Limb (tissue), 2 donors: ENCODE measurements around the gene PCDH1.

ENCODE experiments used
- DNase-seq, 2 donors: peaks; one replicate each; pipeline ENCODE4 v3.0.0-alpha.2; 2016; ENCODE audit errors: extremely low spot score in 2 of 2

PCDH1 gene

DNA sequence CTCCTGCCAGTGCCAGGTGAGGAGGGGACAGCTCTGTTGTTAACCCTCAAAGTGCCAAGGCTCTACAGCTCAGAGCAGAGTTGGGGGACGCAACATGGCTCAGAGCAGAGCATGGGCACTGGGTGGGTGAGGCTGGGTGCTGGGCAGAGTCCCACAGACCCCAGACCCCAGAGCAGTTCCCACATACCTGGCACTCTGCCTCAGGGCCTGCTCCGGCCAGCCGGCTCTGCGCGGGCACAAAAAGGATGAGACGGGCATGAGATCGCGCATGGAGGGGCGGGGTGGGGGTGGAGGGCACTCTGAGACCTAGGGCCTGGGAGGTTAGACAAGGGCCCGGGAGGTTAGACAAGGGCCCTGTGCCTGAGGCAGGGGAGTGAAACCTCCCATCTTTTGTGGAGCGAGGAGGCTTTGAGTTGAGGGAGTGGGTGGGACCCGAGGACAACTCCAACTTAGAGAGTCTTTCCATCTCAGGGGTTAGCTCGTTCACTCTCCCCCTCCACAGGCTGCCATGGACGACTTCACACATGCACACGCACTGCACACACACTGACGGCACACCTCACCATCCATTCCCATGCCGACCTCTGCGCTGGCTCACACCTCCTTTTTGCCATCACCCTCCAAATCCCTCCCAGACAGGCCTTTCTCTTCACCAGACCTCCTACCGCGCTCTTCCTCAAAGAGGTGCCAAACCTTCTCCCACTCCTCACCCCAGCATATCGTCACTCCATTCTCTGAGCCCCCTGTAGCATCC lies 22.0 kb downstream of the PCDH1 start:
- DNase-seq, result no peak

DNA sequence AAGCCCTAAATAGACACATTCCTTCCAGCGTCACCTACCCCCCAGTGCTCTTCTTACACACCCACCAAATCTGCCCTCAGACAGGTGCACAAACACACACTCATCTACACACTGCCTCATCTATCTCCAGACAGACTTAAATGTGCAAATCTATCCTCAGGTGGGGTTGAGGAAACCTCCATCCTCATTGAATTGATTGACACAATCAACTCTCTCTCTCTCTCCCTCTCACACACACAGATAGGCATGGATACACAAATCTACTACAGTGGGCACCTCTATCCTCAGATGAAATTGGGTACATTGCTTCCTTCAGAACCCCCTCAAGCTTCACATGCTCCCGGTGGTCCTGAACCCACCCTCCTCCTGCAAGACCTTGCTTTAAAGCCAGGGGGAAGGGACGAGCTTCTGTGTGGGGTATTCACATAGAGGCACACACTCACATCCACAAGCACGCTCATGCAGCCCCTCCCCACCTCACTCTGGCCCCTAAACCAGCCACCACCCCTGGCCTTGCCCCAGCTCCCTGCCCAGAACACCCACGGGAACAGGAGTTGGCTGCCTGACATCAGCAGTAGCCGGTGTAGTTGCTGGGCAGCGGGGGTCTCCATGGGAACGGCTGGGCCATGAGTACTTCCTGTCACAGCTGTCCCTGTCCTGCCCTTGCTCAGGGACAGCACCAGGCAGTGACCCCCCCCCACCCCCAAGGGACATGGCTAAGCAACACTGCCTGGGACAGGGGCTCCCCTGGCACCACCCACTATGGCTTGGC lies 22.8 kb downstream of the PCDH1 start:
- DNase-seq, result no peak

- no peak for DNase-seq
Observed at GRCh38 chr5:141853895-141854626, 24.1 kb downstream of the PCDH1 start.

- no peak for DNase-seq
Observed at GRCh38 chr5:141852448-141852847, 25.8 kb downstream of the PCDH1 start.

GRCh38 chr5:141851195-141851874 lies 26.9 kb downstream of the PCDH1 start:
- no peak for DNase-seq

GRCh38 chr5:141850786-141851185 lies 27.4 kb downstream of the PCDH1 start:
- no peak for DNase-seq

GRCh38 chr5:141850244-141850768 lies 27.9 kb downstream of the PCDH1 start:
- DNase-seq, result no peak

DNA sequence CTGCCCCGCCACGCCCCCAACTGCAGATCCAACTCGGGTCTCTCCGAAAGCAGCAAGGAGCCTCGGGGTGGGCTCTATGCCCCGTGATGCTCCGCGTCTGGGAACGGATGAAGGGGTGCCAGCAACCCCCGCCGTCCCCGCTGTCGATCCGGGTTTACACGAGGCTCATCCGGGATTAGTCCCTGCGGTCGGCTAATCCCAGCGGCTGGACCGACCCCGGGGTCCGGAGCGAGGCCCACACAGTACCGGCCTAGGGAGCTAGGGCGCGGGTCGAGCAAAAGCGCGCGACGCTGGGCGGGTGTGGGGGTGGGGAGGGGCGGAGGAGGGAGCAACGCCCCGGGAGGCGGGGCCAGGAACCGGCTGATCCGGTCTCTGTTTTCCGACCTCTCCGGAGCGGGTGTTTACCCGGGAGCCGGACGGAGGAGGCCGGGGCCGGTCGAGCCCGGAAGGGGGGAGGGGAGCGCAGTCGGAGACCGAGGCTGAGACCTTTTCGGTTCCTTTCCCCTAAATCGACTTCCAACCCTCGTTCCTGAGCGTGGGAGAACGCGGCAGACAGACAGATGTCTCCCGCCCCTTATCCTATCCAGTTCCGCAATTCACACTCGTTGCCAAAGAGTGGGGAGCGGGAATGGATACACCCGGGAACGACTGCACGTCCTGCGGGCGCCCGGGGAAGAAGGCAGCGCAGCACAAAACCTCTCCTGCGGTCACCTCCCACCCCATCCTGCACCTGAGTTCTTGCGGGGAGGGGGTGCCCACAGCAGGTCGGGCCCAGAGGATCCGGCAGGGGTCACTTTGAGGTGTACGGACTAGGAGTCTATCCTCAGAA lies 28.6 kb downstream of the PCDH1 start:
- DNase-seq, result peak; percentile 81 to 92

- DNase-seq, result peak in 1 of 2 donors; percentile 57
Observed at GRCh38 chr5:141848744-141849414, 29.3 kb downstream of the PCDH1 start.

DNA sequence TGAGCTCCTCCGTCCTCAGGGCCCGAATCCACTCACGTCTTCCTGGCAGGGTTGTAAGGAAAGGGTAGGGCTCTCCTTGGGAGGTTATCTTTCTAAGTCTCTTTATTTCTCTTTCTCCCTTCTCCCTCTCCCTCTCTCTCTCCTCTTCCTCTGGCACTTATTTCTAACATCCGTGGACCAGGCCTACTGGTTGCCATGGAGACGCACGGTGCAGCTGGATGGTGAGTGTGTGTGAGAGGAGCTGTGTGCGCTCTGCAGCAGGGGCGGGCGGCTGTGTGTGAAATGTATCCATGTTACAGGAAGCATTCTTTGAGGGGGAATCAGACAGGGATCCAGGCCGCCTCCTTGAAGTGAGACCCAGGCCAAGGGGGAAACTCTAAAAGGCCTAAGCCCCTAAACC lies 32.2 kb downstream of the PCDH1 start:
- DNase-seq, result peak; percentile 42 to 77

DNA sequence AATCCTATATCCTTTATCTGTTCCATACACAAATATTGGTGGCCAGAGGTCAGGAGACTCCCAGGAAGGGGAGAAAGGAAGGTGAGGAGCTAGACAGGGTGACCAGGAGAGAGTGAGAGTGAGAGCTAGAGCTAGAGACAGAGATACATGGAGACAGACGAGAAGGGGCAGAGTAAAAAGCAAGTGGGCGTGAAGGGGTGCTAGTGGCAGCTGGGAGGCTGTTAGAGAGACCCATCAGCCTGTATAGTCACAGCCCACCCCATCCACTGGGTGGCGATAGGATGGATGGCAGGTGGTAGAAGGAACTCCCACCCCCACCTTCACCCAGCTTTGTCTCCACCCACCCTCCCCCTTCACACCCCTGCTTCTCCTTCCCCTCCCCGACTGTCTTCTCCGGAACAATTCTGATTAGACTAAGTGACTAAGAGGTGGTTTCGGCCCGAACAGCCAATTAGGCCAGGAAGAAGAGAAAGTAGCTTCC lies 32.8 kb downstream of the PCDH1 start:
- no peak for DNase-seq

DNA sequence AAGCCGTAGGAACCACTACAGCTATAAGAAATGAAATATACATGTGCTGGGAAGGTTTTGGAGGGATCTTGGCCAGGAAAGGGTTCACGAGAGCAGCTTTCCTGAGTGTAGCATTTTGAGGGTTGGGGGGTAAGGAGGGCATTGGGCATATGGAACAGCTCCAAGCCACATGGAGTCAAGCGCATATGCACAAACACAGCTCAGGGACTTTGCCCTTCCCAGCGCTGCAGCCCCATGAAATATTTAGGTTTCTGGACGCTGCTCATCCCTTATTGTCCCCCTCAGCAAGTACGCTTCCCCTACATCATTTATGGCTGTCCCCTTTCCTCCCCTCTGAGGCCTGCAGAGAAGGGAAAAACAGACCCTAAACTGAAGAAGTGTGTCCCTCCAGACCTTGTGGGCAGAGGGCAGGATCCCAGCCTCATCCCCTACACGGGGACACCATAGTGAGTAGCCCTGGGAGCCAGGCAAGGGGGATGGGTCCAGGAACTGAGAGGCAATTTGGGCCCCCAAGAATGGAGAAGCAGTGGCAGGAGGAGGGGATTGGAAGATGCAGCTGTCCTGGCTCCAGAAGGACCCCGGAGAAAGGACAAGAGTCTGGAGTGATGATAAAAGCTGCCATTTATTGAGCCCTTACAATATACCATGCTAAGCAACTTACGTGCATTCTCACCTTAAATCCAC lies 33.7 kb downstream of the PCDH1 start:
- DNase-seq, result no peak

DNA sequence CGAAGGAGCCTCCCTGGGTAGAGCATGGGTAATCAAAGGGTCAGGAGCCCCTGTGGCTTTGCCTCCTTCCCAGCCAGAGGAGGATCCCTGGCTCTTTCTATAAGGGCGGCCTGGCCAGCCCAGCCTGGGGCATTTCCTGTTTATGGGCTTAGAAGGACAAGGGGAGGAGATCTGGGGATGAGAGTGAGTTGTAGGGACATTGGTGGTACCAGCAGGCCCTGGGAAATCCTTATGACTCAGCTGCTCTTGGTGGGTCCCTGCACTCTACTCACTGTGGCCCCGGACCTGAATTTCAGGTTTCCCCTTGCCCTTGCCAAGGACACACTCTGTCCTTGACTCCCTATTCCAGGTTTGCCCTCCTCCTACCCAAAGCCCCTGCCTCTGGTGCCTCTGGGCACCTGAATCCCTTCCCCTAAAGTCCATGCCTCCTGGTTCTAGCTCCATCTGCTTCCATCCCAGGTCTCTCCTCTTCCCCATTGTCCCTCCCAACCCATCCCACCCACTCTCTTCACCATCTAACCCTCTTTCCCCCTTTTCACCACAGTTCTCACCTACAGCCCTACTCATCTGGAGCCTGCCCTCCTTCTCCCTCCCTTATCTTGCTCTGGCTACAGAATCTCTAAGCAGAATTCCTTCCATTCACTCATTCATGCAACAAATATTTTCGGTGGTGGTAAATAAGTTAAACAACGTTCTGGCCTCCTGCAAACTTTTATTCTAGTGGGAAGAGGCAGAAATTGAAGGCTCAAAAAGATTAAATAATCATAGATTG lies 34.9 kb downstream of the PCDH1 start:
- no peak for DNase-seq

DNA sequence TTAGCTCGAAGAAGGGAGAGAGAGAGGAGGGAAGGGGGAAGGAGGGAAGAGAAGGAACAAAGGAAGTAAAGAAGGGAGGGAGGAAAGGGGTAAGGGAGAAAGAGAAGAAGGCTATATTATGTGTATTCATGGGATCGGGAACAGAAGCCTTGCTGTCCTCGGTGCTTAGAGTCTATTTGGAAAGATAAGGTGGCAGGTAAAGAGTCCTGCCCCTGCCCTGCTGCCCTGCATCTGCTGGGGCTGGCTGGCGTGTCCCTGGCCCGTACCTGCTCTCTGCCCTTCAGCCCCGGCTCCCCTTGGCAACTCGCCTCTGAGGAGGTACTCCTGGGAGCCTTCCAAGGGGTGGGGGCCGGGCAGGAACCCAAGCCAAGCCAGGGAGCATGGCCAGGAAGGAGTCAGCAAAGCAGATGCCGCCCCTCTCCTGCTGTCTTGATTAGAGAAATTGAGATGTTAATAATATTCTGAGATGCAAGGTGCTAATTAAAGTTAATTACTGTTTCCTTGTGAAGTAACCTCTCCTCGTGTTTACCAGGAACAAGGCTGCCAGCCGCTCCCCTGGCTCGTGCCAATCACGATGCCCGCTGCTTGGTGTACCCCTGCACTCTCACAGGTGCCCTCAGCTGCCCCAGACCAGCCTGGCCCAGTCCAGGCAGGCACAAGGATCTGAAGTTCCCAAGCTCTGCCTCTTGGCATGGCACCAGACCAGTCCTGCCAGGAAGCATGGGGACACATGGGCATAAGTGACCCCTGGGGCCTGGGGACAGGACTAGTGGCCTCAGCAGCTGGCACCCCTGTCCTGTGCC lies 36.6 kb downstream of the PCDH1 start:
- no peak for DNase-seq

DNA sequence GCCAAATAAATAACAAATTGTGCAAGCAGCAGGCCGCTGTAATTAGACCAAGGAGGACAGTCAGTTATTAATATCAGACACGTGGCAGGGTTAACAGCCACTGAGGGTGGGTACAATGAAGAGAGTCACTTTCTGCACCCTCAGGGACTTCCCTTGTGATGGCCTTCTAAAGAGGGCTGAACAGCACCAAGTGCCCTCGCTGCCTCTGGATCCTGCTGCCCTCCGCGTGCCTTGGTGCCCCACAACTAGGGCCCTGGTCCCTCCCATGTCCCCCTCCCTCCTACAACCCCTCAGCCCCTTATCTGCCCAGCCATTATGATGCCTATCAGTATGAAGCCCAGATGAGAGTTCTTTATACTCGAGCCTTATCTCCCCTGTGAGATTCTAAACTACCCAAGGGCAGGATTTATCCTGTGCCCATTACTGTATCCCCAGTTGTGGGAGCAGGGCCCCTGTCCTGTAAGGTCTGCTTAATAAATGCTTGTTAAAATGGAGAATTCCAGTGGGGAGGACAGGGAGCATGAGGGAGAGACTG lies 37.3 kb downstream of the PCDH1 start:
- DNase-seq, result no peak

DNA sequence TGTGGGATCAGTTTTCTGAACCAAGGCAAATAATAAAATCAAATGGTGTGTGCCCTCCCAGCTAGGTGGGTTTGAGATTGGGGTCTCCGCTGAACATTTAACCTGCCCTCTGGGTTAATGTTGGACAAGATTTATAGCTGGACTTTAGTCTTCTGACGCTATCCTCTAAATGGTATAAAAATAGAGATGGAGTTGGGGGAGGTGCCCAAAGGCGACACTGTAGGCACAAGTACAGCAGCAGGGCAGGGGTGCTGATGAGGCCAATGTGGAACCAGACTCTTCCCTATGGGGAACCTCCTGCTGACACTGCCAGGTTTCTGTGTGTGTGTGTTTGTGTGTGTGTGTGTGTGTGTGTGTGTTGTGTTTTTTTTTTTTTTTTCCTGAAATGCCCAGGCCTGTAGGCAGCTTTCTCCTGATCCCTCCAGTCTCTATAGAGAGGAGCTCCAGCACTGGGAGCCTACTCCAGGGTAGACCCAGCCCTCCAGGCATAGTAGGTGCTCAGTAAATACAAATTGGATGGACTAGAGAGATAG lies 37.9 kb downstream of the PCDH1 start:
- no peak for DNase-seq

DNA sequence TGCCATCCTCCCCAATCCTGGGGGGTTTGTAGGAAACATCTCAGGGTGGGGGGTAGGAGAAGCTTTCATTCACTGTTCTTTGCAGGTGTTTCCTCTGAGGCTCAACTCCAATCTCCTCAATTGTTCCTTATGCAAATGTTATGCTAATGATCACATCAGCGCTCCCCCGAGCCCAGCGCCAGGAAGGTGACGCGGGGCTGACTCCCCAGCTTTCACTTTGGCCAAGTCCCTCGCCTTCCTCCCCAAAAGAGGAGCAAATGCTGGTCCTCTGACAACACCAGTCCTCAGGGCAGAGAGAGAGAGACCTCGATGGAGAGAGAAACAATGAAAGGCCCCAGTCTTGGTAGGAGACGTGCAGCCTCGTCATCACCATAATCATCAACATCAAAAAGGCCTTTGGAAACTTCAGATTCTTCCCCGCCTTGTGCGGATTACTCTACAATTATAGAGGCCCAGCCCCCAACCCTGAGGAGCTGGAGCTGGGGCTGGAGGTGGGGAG lies 39.1 kb downstream of the PCDH1 start:
- DNase-seq, result no peak
